ENCODE measurements around the gene CD36.

CD36 gene

GRCh38 chr7:80721883-80722615 is 83.6 kb downstream of the CD36 start:
- TF ChIP-seq CTCF (IDR thresholded peaks at IDR 0.05; ENCODE audit: low read depth, low read length, missing control alignments), result no peak
- H3K4me3 ChIP-seq (ENCODE audit: low read depth, low read length), result no peak overlapping the region
- DNase-seq (ENCODE audit: low read depth), result no peak

- no peak for TF ChIP-seq CTCF (IDR thresholded peaks at IDR 0.05; ENCODE audit: low read depth, low read length, missing control alignments)
- DNase-seq (ENCODE audit: low read depth), result no peak
- H3K4me3 ChIP-seq (ENCODE audit: low read depth, low read length), result no peak overlapping the region
Measured at GRCh38 chr7:80722616-80723195, 84.3 kb downstream of the CD36 start.

- DNase-seq (ENCODE audit: low read depth), result no peak
Measured at GRCh38 chr7:80724249-80724871, 85.9 kb downstream of the CD36 start.

GRCh38 chr7:80725181-80725611 is 86.8 kb downstream of the CD36 start:
- no peak for TF ChIP-seq CTCF (IDR thresholded peaks at IDR 0.05; ENCODE audit: low read depth, low read length, missing control alignments)
- no peak overlapping the region for H3K4me3 ChIP-seq (ENCODE audit: low read depth, low read length)
- DNase-seq (ENCODE audit: low read depth), result no peak

More at GRCh38 chr7:80724249-80724871, 85.9 kb downstream of the CD36 start:
- no peak overlapping the region for H3K4me3 ChIP-seq (ENCODE audit: low read depth, low read length)
- no peak for TF ChIP-seq CTCF (IDR thresholded peaks at IDR 0.05; ENCODE audit: low read depth, low read length, missing control alignments)

Data from GM12864 (cell line).